DOHH2 (cell line): ENCODE results near the gene SEC14L1.

ENCODE experiments used
- EZH2phosphoT487 ChIP-seq: fragments of 200-600 bp; sonication (generic); IDR thresholded peaks from 2 replicates; pipeline ENCODE4 v1.6.1; 2017; ENCODE audit warnings: borderline replicate concordance, mild to moderate bottlenecking, antibody characterized with exemption, low read length, moderate library complexity, mixed read lengths
- TF ChIP-seq, protein P1 (sequence below): fragments of 200-600 bp; sonication (generic); IDR thresholded peaks from one replicate; pipeline ENCODE4 v1.5.1; 2014; ENCODE audit warnings: antibody characterized with exemption, mild to moderate bottlenecking, low read depth, low read length; ENCODE audit not compliant: poor library complexity, severe bottlenecking

DNA sequence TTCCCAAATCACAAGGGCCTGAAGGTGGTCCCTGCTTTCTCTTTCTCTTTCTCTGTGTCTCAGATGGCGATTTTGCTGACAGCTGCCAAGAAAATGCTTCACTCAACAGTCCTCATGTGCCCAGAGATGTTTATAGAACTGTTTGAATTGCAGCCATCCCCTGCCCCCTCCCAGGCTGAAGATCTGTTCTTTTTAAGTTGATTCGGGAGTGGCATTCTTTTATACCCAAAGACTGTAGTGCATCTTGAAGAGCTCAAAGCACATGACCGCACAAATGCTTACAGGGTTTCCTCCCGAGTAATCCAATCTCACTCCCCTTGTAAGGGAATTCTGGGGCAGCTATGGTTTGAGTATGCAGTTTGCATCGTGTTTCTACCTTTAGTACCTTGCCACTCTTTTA lies 75.7 kb downstream of the SEC14L1 start:
- TF ChIP-seq, protein P1, sequence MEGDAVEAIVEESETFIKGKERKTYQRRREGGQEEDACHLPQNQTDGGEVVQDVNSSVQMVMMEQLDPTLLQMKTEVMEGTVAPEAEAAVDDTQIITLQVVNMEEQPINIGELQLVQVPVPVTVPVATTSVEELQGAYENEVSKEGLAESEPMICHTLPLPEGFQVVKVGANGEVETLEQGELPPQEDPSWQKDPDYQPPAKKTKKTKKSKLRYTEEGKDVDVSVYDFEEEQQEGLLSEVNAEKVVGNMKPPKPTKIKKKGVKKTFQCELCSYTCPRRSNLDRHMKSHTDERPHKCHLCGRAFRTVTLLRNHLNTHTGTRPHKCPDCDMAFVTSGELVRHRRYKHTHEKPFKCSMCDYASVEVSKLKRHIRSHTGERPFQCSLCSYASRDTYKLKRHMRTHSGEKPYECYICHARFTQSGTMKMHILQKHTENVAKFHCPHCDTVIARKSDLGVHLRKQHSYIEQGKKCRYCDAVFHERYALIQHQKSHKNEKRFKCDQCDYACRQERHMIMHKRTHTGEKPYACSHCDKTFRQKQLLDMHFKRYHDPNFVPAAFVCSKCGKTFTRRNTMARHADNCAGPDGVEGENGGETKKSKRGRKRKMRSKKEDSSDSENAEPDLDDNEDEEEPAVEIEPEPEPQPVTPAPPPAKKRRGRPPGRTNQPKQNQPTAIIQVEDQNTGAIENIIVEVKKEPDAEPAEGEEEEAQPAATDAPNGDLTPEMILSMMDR, result no peak
- TF ChIP-seq EZH2phosphoT487, result no peak
